NCI-H524 treated with DMSO at 0.1 percent for 48 hours (cell line): Measurements from ENCODE around the gene TPPP2.

Experiments
- DNase-seq: peaks from one replicate; lab custom pipeline; 2025; lab: John Stamatoyannopoulos, UW

TPPP2 gene

DNA sequence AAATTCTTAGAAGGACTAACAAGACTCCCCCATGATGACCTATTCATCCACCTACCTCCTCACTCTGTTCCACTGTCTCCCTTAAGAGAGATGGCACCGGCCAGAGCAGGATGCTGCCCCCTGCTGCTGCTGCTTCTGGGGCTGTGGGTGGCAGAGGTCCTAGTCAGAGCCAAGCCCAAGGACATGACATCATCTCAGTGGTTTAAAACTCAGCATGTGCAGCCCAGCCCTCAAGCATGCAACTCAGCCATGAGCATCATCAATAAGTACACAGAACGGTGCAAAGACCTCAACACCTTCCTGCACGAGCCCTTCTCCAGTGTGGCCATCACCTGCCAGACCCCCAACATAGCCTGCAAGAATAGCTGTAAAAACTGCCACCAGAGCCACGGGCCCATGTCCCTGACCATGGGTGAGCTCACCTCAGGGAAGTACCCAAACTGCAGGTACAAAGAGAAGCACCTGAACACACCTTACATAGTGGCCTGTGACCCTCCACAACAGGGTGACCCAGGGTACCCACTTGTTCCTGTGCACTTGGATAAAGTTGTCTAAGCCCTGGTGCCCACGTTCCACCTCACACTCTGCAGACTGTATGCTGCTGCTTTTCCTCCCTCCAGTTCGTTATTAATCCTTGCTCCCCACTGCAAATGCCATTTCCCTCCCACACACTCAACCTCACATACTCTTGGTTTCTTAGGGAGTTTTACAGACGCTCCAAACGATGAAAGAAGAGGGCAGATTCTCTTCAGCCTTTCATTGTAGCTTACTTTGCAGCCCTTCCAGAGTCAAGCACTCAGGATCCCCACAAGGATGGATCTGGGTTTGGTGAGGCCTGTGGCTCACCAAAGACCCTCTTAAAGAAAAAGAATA, 28.0 kb downstream of the TPPP2 start, which contains the start of gene RNASE8:
TSS of gene RNASE8 (plus strand) at position 20 of the 873 bp plus-strand sequence. CDS start at position 91, 71 bp downstream.
- DNase-seq = no peak

DNA sequence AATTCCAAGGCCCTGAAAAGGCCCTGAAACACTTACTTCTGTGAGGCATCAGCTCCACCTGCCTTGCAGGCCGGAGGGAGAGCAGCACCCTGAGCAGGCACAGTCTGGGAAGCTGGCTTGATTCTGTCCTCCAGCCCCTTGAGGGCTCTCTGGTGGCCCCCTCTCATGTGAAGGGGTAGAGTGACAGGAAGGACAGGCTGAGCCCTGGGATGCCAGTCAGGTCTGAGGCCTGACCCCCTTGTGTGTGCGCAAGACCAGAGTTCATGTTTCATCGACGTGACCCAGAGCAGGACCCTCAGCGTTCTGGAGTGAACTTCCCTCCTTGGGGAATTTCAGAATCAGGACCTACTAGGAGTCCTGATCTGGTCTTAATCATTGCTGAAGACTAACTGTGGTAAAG, 28.9 kb downstream of the TPPP2 start:
- DNase-seq = no peak

DNA sequence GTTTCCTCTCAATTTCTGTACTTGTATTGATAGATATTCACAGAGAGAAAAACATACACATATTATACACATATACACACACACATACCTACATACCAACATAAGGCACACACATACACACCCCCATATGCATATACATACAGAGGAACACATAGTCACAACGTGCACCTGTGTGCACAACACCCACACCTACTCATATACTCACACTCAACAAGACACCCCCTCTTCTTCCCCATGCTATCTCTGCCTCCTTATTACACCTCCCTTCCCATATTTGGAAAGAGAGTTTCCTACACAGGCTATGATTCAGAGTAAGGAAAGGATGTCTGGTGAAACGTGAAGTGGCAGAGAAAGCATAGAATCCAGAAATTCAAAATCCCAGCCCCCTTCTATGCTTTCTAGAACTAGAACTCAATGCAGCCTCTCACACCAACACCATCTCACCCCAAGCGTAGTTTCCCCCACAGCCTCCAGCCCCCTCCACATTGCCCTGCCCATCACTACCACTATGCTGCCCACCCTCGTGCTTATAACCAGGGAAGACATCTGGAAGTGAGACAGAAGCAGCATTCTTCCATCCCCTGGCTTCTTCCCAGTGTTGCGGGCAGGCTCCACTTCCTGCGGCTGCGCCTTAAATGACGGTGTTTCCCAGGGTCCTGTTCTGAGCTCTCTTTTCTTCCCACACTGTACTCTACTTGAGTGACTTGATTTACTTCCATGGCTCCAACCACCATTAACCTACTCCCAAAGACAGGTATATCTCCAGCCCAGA, 30.0 kb downstream of the TPPP2 start:
- DNase-seq = no peak

DNA sequence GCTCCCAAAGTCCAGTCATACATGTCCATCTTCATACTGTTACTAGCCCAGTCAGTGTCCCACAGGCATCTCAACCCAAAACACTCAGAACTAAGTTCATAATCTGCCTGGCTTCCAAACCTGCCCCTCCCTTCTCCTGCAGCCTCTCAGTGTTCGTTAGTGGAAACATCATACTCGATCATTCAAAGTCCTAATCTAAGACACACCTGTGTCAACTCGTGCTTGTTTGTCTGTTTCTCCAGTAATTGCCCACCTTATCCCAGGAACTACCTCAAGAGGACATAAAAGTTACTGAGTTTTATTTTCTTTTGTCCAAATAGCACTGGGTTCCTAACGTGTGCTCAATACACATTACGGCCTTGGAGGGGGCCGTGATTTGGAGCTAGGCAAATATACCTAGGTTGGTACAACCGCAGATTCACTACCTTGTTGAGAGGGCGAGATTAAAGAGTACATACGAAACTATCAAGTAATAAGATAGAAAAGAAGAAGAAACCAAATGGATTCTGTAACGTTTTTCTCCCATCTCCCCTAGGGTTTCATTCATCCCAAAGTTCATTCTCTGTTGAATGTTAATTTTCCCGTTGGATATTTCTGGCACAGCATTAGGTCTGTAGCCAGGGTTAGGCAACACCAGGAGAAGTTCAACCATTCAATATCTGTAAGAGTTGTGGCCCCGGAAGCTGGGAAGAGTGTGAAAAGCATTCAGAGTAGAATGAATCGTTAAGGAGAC, 30.8 kb downstream of the TPPP2 start:
- no peak for DNase-seq

DNA sequence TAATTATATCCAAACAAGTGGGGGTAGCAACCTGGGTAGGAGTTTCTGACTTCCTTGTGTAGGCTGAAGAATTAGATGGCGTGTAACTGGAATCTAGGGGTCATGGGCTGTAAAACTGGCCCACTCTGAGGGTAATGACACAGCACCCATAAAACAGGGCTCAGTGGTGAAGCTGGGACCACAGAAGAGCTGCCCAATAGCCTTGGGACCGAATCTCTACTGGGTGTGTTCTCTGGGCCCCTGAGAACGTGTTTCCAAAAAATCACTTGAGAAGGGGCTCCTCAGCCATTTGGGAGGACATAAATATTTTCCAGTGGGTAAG, 31.3 kb downstream of the TPPP2 start:
- no peak for DNase-seq

DNA sequence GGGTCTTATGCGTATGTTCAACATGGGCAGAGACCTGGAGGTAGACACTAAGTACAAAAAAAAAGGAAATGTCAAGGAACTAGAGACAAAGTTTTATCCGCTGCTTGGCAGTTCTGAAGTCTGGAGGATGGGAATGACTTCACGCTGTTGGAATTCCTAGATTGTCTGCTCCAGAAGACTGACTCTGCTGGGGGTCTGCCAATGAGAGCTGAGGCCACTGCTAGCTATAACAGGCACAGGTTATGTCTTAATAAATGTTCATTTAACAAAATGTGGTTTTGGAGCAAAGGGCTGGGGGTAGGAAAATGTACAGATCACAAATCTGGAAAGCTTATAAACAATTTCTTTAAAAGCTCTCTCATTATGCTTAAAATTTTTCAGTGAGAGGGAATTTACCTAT, 33.5 kb downstream of the TPPP2 start:
- no peak for DNase-seq

DNA sequence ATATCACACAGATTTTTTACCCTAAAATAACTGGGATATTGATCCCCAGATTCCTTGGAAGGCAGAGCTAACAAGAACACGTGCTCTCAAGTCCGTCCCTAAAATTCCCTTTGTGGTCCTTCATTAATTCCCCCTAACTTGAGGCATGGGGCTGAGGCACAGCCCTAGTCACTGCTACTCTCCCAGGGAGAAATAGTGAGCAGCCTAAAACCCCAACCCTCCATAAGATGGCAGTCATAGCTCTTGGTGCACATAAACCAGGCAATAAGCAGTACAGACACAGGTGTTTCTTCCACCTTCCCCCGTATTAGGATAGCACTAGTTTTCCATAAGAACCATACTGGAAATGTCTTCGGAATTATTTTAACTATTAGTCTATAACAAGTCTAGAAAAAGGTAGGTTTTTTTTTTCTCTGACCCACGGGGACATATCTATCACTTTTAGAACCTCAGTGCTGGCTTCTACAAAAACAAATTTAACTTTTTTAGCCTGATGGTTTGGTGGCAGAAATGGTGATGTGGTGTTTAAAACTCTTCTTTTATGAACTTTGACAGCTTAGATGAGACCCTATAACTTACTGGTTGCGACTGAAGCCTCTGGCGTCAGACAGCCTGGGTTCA, 37.0 kb downstream of the TPPP2 start:
- DNase-seq = peak; percentile 23

DNA sequence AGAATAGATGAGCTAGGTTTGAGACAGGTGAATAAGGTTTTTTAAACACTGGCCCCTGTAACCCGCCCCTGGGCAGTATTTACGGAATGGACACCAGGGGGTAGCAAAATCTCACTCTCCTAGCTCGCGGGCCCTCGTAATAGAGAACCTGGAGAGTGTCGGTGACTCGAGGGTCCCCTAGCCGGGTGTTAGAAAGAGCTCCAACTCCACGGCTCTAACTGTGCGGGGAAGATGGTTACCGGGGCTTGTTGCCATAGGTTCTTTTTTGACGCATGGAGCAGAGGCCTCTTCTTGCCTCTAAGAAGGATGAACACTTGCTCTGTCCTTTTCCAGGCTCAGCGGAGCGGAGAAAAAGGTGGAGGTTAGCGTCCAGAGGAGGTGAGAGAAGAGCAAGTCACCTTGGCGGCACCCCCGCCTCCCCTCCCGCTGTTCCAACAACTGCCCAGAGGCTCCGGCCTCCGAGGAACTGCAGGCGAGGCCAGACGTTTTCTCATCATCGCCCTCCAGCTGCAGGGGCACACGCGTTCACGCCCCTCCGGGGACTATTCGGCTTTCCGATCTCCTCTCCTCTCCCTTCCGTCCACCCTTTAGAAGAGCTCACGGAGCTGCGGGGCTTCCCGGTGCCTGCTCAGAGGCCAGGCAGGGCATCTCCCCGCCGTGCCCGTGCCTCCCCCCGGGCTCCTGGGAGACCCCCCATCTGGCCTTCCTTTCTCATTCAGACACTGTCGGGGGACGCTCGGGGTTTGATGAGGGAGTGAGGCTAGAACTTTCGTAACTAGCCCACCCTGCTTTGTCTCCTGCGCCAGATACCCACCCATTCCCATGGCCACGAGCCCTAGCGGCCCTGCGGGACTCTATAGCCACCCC, 38.7 kb downstream of the TPPP2 start:
- DNase-seq = peak; percentile 56

DNA sequence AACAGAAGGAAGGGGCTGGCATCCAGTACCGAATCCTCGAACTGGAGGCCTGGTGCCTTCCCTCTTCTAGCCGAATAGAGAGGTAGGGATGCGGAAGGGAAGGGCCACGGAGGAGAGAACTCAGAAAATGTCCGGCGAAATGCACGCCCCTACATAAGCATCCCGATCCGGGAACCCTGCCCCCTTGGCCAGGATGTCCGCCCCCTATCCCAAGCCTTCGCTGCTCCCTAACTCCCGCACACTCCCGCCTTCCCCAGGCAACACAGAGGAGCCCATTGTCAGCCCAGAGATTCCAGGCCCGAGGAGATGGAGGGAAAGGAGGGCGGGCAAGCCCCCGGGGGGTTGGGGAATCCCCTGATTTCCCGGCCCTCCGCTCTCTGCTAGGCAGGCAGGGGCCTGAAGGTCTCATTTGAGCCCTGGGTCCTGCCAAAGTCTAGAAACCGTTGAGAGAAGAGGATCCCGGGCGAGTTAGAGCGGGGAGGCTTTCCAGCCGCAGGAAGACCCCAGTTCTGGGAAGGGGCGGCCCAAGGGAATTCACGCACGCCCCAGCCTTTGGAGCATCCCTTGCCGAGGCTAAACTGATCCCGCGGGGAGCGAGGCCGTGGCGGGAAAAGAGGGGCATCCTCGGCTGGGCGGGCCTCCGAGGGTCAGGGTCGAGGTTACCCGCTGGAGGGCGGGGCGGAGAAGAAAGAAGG, 39.5 kb downstream of the TPPP2 start:
- no peak for DNase-seq

DNA sequence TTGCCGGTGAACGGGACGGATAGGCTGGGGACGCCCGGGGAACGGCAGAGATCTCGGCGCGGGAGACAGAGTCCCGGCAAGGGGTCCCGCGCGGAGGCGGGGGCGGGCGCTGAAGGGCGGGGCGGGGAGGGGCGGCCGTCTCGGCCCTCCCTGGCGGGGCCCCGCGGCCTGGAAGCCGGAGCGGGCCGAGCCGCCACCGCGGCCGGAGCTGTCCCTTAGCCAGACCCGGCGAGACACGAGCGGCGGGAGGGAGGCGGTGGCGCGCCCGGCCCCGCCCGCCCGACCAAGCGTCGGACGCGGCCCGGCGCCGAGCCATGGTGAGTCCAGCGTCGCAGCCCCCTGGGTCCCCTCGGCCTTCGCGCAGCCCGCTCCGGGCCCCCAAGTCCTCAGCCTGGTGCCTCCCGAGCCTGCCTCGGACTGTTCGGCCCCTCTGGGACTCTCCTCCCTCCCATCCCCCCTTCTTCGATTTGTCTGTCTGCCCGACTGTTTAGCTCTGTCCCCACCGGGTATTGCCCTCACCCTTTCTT, 40.1 kb downstream of the TPPP2 start, which contains the start of gene ARHGEF40:
TSS of gene ARHGEF40 (plus strand) at position 222 of the 527 bp plus-strand sequence. CDS start at position 315, 93 bp downstream.
- DNase-seq = no peak

DNA sequence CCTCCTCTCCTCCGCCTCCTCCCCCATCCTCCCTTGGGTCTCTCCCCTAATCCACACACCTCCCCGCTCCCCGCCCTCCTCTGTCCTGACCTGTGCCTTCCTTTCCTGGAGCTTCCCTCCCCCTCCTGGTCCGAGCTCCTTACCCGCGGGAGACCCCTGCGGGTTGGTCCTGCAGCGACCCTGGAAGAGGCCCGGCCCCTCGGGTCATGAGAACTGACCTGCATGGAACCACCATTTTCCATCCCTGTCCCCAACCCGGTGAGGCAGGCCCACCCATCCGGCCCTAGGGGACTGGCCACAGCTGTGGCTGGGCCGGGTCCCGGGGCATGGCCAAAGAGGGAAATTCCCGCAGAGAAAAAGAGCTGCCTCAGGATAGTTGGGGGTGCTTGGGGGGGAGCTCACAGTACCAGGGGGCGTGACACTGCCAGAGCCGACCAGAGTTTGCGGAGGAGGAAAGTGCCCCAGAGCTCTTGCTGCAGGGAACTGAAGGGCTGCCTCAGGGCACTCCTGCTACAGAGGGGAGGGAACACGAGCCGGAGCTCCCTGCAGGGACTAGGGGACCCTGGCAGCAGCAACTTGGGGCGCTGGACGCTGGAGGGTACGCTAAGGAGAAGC, 40.7 kb downstream of the TPPP2 start:
- DNase-seq = no peak

DNA sequence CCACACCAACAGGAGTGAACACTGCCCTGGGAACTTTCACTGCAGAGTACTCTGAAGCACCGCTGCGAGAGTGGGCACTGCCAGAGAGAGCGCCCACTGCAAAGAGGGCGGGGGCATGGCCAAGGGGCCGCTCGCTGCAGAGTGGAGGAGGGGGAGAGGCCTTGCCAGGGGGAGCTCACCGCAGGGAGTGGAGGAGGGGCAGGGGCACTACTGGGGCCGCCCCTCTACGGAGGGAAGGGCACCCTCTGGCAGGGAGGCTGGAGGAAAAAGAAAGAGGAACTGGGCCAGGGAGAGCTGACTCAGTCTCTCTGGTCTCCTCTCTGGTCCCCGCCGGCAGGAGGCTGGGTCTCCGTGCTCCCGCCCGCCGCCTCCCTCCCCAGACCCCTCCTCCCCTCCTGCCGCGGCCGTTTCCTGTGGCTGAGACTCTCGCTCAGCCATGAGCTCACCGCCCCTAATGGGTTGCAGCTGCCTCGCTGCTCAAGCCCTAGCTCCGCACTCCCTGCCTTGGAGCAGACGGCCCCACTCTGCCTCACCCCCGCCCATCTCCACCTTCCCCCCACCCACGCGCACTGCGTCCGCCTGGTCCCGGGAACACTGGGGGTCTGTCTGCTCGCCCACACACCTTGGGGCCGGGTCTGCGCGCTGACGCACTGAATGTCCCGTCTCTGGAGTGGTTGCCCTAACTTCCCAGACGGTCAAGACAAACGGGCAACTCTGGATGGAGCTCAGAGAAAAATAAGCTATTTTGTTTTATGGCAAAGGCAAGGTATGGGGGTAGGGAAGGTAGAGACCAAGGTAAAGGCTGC, 41.4 kb downstream of the TPPP2 start:
- DNase-seq = peak; percentile 14

DNA sequence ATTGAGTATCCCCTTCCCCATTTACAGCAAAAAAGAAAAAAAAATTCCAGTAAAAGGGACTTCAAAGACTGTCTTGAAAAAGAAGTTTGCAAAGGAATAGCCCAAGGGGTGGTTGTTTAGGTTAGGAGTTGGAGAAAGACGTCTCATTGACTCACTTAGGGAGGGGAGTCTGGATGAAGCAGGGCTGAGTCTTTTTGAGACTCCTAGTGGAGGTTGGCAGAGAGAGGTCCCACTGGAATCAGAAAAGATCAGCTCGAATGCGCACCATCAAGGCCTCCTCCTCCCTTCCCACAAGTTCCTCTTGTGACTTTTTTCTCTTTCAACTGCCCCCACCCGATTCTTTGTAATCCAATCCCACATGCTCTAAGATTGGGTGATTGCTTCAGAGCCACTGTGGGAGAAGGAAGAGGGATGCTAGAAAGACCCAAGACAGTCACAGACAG, 42.0 kb downstream of the TPPP2 start:
- DNase-seq = no peak

DNA sequence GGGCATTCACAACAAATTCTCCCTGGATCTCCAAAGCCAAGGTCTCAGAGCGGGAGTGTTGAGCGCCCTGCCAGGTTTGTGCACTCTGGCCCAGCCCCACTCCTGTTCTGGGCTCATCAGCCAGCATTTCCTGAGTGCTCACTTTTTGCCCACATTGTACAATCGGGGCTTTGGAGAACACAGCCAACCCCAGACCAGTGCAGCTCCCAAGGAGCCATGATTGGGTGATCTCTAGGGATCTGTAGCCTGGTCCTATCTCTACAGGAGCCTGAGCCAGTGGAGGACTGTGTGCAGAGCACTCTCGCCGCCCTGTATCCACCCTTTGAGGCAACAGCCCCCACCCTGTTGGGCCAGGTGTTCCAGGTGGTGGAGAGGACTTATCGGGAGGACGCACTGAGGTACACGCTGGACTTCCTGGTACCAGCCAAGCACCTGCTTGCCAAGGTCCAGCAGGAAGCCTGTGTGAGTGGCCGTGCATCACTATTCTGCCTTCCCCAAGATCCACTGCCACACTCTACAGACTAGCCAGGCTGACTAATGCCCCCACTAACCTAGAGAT, 42.8 kb downstream of the TPPP2 start:
- no peak for DNase-seq

DNA sequence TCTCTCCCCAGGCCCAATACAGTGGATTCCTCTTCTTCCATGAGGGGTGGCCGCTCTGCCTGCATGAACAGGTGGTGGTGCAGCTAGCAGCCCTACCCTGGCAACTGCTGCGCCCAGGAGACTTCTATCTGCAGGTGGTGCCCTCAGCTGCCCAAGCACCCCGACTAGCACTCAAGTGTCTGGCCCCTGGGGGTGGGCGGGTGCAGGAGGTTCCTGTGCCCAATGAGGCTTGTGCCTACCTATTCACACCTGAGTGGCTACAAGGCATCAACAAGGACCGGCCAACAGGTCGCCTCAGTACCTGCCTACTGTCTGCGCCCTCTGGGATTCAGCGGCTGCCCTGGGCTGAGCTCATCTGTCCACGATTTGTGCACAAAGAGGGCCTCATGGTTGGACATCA, 43.9 kb downstream of the TPPP2 start:
- DNase-seq = no peak

DNA sequence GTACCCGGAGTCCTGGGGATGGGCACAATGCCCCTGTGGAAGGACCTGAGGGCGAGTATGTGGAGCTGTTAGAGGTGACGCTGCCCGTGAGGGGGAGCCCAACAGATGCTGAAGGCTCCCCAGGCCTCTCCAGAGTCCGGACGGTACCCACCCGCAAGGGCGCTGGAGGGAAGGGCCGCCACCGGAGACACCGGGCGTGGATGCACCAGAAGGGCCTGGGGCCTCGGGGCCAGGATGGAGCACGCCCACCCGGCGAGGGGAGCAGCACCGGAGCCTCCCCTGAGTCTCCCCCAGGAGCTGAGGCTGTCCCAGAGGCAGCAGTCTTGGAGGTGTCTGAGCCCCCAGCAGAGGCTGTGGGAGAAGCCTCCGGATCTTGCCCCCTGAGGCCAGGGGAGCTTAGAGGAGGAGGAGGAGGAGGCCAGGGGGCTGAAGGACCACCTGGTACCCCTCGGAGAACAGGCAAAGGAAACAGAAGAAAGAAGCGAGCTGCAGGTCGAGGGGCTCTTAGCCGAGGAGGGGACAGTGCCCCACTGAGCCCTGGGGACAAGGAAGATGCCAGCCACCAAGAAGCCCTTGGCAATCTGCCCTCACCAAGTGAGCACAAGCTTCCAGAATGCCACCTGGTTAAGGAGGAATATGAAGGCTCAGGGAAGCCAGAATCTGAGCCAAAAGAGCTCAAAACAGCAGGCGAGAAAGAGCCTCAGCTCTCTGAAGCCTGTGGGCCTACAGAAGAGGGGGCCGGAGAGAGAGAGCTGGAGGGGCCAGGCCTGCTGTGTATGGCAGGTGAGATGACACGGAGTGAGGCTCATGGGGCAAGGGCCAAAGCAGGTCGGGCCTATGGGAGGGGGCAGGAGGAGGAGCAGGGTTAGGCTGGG, 44.6 kb downstream of the TPPP2 start:
- DNase-seq = no peak

DNA sequence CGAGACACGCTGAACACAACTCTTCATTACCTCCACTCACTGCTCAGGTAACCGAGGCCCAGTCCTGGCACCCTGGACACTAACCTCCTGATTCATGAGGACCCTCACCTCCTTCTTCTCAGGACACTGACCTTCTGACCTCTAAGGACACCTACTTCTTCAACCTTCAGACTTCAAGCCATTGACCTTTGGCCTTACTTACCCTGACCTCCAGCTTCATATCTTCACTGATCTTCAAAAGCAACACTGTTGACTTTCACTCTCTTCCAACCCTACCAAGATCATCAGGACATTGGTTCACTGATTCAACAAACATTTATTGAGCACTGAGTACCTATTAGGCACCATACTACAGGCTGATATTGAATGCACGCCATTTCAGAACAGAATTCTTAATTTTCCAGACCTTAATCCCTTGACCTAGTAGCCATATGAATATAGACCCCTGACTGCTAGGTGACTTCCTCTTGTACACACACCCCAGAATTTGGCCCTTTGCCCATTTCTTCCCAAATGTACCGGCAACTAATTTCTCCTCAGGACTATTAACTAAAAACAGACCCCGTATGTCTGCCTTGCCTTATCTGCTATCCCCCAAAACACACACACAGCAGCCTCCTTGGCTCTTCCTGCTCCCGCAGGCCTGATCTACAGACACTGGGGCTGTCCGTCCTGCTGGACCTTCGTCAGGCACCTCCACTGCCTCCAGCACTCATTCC, 45.9 kb downstream of the TPPP2 start:
- no peak for DNase-seq
